ENCODE data around the gene NDUFS6.

Gene NDUFS6

GRCh38 chr5:1764606-1764960 is 36.6 kb upstream of the NDUFS6 start:
- no peak for DNase-seq
- in situ Hi-C loops (cut with MboI; ENCODE audit: low pct_unique_long_range_greater_than_20kb, low sequenced_read_pairs) = no loop called here

DNA sequence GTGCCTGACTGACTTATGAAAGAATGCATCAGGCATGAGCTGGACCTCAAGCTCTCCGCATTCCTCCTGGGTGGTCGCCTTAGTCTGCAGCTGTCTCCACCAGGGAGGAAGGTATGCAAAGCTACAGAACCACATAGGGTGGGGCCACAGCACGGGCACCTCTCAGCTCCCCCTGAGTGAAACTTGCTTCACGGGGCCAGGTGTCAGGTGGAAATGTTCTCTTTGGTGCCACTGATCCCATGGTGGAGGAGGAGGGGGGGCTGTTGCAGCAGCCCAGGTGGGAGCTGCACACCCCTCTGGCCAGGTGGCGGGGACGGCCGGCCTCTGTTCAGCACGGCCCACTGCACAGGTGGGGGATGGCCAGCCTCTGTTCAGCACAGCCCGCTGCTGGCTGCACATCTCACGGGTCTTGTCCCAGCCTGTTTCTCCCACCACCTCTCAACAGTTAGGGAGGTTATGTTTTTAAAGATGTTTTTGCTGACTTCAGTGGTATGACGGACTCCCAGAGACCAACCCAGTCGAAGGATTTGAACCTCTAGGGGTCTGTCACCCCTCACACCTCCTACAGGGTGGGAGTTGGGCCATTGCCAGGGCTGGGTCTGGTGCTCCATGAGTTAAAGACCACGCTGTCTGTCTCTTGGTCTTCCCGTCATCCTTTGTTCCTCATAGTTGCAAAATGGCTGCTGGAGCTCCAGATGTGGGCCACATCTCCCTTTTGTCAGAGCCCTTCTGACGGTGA is 35.9 kb upstream of the NDUFS6 start:
- no peak for DNase-seq
- in situ Hi-C loops (cut with MboI; ENCODE audit: low pct_unique_long_range_greater_than_20kb, low sequenced_read_pairs) = no loop called here

- in situ Hi-C loops (cut with MboI; ENCODE audit: low pct_unique_long_range_greater_than_20kb, low sequenced_read_pairs) = no loop called here
- no peak for DNase-seq
These were observed 35.3 kb upstream of the NDUFS6 start for GRCh38 chr5:1765880-1766235.

- DNase-seq = no peak
- in situ Hi-C loops (cut with MboI; ENCODE audit: low pct_unique_long_range_greater_than_20kb, low sequenced_read_pairs) = no loop called here
These were observed 33.5 kb upstream of the NDUFS6 start for GRCh38 chr5:1767524-1768282.

DNA sequence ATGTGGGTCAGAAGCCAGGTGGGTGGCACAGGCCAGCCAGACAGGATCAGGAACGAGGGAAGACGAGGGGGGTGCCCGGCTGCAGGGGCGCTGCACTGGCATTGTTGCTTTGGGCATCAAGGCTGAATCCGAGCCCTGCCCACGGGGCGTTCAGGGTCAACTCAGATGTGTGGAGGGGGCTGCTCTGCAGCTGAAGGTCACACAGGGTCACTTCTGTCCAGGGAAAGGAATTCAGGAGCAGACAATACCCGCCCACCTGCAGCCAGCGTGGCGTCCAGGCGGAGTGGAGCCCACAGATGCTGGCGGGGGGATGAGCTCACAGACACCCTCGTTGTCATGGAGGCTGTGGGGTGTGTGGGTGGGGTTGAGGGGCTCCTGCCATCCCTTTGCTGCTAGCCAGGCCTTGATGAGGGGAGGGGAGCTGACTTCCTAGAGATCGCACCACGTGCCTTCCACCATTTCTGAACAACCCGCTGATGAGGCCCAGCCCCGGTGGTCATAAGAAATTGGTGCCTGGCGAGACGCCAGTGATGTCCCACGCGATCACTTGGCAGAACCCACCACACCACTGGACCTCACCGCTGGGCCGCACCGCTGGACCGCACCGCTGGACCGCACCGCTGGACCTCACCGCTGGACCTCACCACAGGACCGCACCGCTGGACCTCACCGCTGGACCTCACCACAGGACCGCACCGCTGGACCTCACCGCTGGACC is 32.8 kb upstream of the NDUFS6 start:
- in situ Hi-C loops (cut with MboI; ENCODE audit: low pct_unique_long_range_greater_than_20kb, low sequenced_read_pairs) = no loop called here
- no peak for DNase-seq

DNA sequence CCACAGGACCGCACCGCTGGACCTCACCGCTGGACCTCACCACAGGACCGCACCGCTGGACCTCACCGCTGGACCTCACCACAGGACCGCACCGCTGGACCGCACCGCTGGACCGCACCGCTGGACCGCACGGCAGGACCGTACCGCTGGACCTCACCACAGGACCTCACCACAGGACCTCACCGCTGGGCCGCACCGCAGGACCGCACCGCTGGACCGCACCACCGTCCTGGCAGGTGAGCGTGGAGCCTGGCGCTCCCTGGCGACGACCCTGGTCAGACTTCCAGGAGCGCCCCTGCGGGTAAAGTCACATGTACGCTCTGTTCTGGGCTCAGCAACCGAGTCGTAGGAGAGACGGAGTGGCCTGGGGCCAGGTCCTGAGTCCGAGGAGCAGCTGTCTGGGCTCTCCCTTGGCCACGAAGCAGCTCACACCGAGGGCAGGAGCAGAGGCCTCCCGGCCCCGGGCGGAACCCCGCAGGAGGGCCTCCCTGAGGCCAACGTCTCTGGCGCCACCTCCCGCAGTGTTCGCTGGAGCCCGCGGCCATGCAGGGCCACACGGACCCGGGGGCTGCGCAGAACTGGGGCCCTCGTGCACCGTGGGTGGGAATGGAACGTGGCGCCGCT is 32.1 kb upstream of the NDUFS6 start:
- in situ Hi-C loops (cut with MboI; ENCODE audit: low pct_unique_long_range_greater_than_20kb, low sequenced_read_pairs) = no loop called here
- no peak for DNase-seq

DNA sequence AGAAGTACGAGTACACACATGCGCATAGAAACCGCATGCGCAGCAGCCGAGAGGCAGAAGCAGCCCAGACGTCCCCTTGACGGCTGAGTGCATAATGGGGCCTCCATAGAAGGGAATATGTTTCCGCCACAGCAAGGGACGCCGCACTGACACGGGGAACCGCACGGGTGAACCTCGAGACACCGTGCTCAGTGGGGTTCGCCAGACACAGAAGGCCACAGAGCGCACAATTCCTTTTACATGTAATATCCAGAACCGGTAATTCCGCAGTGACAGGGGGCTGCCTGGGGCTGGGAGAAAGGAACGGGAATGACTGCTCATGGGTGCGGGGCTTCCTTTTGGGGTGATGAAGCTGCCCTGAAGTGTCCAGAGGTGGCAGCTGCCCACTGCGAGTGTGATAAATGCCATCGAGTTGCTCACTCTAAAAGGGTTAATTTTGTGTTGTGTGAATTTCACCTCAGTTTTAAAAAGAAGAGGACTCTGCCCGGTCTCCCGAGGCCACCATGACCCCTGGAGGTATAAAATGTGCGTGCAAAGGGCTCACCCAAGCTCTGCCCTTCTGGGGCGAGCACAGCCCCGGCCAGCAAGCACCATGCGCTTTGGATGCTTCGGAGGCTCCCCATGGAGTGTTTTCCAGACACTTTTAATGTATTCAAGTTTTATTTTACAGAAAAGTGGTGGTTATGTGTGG is 31.3 kb upstream of the NDUFS6 start:
- in situ Hi-C loops (cut with MboI; ENCODE audit: low pct_unique_long_range_greater_than_20kb, low sequenced_read_pairs) = no loop called here
- DNase-seq = no peak

DNA sequence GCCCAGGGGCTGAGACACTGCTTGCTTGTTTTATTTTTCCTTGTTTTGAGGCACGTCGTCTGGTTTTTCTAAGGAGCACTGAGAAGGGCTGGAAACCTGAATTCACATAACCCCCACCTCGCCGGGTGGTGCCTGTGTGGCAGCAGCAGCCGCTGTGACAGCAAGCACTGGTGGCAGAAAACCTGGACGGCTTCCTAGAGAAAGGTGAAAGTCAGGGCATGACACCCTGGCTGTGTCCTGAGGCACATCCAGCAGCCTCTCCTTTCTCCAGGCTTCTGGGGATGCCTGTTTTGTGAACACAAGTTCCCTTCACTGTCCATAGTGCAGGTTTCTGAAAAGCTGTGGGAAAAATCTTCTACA is 30.8 kb upstream of the NDUFS6 start:
- in situ Hi-C loops (cut with MboI; ENCODE audit: low pct_unique_long_range_greater_than_20kb, low sequenced_read_pairs) = no loop called here
- no peak for DNase-seq

DNA sequence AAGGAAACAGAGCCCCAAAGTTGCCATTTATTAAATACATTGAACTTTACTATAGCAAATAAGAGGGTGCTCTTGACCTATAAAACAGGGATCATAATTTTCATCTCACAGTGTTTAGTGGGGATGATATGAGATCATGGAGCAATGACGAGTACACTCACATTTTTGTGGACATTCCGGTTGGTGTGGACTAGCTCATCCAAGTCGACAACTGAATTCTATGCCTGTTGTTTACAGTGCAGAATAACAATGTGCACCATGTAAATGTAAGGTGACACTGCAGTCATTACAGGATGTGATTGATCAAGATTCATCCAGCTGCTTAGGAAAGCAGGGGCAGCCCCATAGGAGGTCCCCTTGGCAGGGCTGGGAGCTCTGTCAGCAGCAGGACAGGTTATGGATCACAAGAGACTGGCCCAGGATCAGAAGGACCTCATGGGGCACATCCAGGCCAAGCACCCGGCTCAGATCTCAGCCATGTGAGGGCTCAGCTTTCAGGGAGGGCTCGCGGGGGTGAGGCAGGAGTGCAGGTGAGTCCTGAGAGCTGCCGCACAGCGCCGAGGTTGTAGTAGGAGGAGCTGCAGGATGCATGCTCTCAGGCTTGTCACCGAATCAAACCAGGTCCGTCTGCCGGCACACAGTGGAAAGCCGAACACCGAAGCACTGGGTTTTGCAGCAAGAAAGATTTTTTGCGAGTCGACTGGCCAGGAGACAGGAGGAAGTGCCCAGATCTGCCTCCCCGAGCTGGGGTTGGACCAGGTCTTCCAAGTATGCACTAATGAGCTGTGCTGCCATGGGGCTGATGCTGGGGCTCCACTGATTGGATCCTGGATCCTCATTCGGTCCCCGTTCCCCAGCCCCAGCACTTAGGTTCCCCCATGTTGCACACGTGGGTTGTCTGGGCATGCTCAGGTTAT is 29.8 kb upstream of the NDUFS6 start:
- in situ Hi-C loops (cut with MboI; ENCODE audit: low pct_unique_long_range_greater_than_20kb, low sequenced_read_pairs) = no loop called here
- DNase-seq = no peak

DNA sequence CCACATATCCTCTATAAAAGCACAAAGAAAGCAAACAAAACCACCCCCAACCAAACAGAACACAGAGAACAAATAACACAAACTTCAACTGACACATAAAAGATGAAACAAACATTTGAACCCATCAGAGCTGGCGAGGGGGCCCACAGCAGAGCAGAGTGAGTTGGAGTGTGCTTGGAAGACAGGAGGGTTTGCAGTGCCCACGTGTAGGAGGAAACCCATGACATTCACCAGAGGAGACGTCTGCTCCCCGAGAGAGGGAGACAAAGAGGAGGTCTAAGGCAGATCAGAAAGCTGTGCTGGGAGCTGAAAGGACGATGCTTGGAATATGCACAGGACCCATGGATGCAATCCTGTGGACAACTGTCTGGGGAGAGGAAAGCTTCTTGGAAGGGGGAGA is 28.6 kb upstream of the NDUFS6 start:
- in situ Hi-C loops (cut with MboI; ENCODE audit: low pct_unique_long_range_greater_than_20kb, low sequenced_read_pairs) = no loop called here
- DNase-seq = peak; percentile 33

DNA sequence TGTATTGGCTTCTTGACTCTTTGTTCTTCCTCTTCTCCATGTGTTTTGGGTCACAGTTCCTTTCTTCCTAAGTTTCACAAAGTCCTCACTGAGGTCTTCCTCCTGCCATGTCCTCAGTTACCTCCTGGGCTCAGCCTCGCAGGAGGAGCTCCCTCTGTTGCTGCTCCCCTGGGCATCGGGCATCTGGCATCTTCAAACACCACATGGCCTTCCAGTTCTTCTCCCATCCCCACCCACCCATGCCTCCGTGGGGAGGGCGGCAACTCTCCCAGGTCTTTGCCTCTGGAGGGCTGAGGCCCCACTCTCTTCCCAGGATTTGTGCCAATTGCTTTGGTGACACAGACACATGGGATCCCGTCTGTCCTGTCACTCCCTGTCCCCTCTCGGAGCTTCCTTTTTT is 24.4 kb upstream of the NDUFS6 start:
- no peak for DNase-seq
- in situ Hi-C loops (cut with MboI; ENCODE audit: low pct_unique_long_range_greater_than_20kb, low sequenced_read_pairs) = no loop called here

DNA sequence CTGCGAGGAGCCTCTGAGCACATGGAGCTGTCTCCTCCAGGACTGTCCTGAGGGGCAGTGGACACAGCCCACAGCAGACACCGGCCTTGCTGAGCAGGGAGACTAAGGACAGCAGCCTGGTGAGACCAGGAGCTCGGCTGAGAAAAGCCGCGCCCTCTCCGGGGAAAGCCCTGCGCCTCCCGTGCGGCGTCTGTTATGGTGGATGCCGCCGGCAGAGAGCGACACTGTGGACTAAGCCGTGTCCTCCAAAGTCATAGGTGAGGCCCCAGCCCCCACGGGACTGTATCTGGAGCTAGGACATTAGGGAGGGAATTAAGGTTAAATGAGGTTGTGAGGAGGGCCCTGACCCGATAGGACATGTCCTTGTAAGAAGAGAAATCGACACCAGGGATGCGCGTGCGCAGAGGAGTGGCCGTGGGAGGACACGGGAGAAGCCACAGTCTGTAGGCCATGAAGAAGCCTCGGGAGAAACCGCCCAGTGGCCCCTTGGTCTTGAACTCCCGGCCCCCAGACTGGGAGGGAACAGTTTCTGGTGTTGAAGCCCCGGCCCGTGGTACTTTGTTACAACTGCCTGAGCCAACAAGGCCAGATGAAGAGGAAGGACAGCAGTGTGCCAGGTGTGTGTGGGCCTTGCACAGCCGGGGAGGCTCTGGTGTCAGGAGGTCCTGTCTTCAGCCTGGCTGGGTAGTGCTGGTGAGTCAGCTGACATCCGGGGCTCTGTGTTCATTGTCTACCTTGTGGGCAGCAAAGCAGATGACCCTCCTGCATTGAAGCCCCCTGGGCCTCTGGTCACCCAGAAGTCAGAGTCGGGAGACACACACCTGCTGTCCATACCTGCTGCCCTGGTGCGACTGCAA is 23.7 kb upstream of the NDUFS6 start:
- DNase-seq = no peak
- in situ Hi-C loops (cut with MboI; ENCODE audit: low pct_unique_long_range_greater_than_20kb, low sequenced_read_pairs) = no loop called here

DNA sequence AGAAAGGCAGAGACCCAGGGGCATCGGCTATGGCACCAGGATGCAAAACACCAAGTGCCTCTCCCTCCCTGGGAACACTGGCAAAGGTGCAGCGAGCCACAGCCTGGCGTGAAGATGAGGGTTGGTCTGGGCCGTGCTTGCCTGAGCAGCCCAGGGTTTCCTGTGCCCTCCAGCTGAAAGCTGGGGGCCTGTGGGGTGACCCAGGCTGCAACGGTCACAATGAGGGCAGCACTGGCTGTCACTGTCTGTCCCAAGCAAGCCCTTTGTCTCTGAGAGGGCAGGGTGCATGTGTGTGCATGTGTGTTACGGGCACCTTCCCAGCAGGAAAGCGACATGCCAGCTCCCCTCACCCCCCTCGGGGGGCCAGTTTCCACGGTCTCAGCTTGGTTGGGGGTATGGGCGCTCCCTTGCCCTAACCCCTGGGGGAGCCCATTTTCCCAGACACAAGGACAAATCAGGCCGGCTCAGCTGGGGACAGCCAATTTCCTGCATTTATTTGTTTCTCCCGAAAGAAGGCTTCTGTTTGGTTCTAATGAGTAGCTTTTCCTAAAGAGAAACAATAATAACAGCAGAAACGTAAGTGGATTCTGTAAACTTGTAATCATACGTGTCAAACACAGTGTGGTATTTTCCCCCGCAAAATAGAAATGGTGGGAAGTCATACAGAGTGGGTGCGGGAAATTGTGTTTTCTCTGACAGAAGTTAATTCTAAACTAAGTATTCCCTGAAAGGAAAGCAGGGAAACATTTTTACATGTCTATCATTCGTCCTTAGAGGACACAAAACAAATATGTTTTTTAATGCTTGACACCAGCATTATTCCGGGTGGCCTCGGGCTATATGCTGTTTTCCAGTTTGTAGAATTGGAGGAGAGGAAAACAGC is 22.8 kb upstream of the NDUFS6 start:
- no peak for DNase-seq
- in situ Hi-C loops (cut with MboI; ENCODE audit: low pct_unique_long_range_greater_than_20kb, low sequenced_read_pairs) = no loop called here

DNA sequence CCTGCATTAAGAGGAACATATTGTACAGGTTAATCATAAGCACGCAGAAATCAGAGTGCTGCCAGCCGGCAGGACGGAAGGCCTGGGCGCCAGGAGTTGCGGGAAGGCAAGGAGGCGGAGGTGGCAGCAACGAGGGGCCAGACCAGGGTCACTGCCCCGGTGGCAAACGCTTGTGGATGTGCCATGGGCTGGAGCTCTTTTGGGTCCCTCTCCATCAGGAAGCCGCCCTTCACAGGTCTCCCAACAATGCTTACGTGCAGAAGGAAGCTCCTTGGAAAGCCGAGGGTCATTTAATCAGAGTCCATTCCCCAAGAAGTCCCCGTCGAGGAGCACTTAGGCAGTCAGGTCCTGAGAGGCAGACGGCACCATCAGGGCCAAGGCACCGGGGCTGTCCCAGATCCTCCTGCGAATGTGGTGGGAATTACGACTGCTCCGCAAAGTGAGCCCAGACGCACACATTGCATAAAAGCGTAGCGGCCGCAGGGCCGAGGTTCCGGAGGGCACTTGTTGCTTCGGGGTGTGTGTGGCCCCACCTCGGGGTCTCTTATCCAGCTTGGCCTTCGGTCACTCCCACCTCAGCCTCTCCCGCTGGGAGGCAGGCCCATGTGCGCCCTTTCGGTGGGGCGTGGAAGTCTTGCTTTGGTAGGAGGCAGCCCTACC is 22.1 kb upstream of the NDUFS6 start:
- in situ Hi-C loops (cut with MboI; ENCODE audit: low pct_unique_long_range_greater_than_20kb, low sequenced_read_pairs) = no loop called here
- no peak for DNase-seq

DNA sequence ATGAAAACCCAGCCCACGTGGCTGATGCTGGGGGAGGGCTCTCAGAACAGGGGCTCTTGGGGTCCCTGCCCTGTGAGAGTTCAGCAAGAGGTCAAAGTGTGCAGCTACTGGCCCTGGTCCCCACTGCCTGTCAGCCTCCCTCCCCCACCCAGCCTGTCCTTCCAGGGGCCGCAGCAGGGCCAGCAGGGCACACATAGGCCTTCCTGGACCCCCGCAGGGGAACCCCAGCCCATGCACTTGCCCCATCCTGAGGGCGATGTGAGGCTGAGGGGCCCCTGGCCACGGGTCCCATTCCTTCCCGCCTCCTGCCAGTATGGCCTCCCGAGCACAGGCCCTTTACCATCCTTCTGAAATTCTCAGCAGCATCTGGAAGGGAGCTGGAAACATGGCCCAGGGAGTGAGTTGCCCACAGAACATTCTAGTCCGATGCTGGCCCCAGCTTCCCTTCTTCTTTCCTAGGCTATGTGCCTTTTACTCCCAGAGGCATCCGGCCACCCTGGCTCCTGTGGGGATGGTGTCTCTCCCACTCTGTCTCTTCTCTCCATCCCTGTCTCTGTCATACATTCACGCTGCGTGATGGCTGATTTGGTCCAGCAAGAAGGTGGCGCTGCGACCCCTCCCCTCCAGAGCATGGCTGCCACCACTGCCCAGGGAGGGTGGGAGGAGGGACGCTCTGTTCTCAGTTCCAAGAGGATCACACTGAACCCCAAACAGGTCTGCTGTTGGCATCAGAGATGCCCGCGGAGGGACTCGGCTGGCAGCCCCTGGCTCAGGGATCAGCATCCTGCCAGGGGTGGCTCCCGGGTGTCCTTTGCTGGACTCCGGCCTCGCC is 21.2 kb upstream of the NDUFS6 start:
- in situ Hi-C loops (cut with MboI; ENCODE audit: low pct_unique_long_range_greater_than_20kb, low sequenced_read_pairs) = no loop called here
- no peak for DNase-seq

GRCh38 chr5:1780614-1780930 is 20.6 kb upstream of the NDUFS6 start:
- DNase-seq = no peak
- in situ Hi-C loops (cut with MboI; ENCODE audit: low pct_unique_long_range_greater_than_20kb, low sequenced_read_pairs) = no loop called here
